Naive thymus-derived CD8-positive, alpha-beta T cell (primary cell): ENCODE measurements around the gene MAMDC2. TPM values are rescaled to one million over a fixed set of nuclear protein-coding genes. Genes with fewer than 3 reads are reported as not detected.
A peak's percentile ranks its signal among the peaks of the same experiment; 100 is the strongest.

Experiments
- ATAC-seq, 2 donors: fragments of 150-1000 bp; cut with Tn5 transposase in 1 of 2; sonication (Bioruptor Pico), chemical (Tn5 transposase) in 1 of 2; 1 replicate in 1 of 2; 2 replicates in 1 of 2; pipeline ENCODE4 v1.10.0; 2021; ENCODE audit warnings: mild to moderate bottlenecking in 2 of 2, moderate library complexity in 2 of 2
- POLR2A ChIA-PET: fragments of 350-600 bp; sonication (Branson Sonifier 250); formaldehyde crosslinking; loops from one replicate; lab custom pipeline; 2021; ENCODE audit warnings: antibody characterized with exemption; lab: Charles Lee
- DNase-seq, 10 donors: peaks; one replicate each; pipeline versions ENCODE4 v3.0.0 to v3.0.0-alpha.2; 2020 to 2022
- H3K27ac Mint-ChIP-seq, 10 donors: one replicate each; pipeline ENCODE4 v1.8.0; 2020 to 2022; ENCODE audit warnings: mild to moderate bottlenecking in 10 of 10, mixed read lengths in 10 of 10, moderate library complexity in 4 of 10, inconsistent platforms in 1 of 10
- H3K27me3 Mint-ChIP-seq, 5 donors: one replicate each; pipeline ENCODE4 v1.8.0; 2021 to 2022; ENCODE audit warnings: mixed read lengths in 5 of 5
- H3K36me3 Mint-ChIP-seq, 3 donors: one replicate each; pipeline ENCODE4 v1.8.0; 2020 to 2022; ENCODE audit warnings: mixed read lengths in 3 of 3, mild to moderate bottlenecking in 2 of 3, inconsistent platforms in 1 of 3
- H3K4me1 Mint-ChIP-seq, 4 donors: one replicate each; pipeline ENCODE4 v1.8.0; 2021 to 2022; ENCODE audit warnings: mixed read lengths in 4 of 4
- H3K4me3 Mint-ChIP-seq, 10 donors: one replicate each; pipeline ENCODE4 v1.8.0; 2020 to 2022; ENCODE audit warnings: mild to moderate bottlenecking in 10 of 10, mixed read lengths in 10 of 10, moderate library complexity in 6 of 10, inconsistent platforms in 1 of 10
- H3K9me3 Mint-ChIP-seq, 9 donors: one replicate each; pipeline ENCODE4 v1.8.0; 2020 to 2022; ENCODE audit warnings: mixed read lengths in 9 of 9, mild to moderate bottlenecking in 3 of 9, inconsistent platforms in 1 of 9, moderate library complexity in 1 of 9
- polyA plus RNA-seq, 3 donors: library from polyadenylated mRNA; unstranded; fragments of 300-500 nt; fragmentation: Illumina TruSeq; gene quantifications; one replicate each; pipeline ENCODE4 v1.2.3, GENCODE V29; 2021
- total RNA-seq, 8 experiments: library from RNA in 2 of 8; stranded (reverse) in 2 of 8; gene quantifications; one replicate each; pipeline ENCODE4 v1.2.3 and lab custom pipeline; 2021 to 2026

Gene MAMDC2
- total and polyA plus RNA-seq, 5 experiments from 2014 or later: 0.19 TPM; not detected in 4

DNA sequence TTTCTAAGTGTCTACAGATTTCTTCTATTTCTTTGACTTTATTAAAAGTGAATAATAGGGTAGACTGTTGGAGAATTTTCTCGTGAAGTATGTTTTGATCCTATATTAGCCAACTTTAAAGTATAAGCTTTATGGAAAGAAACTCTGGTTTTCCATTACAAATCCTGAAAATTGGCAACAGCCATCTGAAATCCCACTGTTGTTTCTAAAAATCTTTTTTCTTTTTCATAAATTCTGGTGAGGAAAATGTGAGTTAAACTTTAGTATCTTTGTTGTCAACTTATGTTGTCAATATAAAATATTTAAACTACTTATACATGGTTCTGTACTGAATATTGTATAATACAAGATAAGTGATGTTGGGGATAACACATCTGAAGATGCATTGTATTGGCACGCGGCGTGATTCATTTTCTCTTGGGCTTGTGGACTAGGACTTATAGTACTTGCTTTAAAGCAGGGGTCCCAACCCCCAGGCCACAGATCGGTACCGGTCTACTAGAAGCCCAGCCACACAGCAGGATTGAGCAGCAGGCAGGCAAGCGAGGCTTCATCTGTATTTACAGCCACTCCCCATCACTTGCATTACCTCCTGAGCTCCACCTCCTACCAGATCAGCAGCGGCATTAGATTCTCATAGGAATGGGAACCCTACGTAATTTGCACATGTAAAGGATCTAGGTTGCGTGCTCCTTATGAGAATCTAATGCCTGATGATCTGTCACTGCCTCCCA, 12.7 kb downstream of the MAMDC2 start:
- Mint-ChIP-seq H3K27me3 (peaks cover 7 to 29% (median 19%) of the 10 kb centered on the region in 5 donors), H3K36me3 (no peaks in the 10 kb centered on the region), H3K4me3 (no peak overlapping the region), H3K27ac (peak overlapping the region in 1 of 10 donors; percentile 42), H3K9me3 (no peaks in the 10 kb centered on the region), H3K4me1 (no peaks in the 10 kb centered on the region)
- DNase-seq (no peak), ATAC-seq (no peak)
- POLR2A ChIA-PET: no interaction called here

DNA sequence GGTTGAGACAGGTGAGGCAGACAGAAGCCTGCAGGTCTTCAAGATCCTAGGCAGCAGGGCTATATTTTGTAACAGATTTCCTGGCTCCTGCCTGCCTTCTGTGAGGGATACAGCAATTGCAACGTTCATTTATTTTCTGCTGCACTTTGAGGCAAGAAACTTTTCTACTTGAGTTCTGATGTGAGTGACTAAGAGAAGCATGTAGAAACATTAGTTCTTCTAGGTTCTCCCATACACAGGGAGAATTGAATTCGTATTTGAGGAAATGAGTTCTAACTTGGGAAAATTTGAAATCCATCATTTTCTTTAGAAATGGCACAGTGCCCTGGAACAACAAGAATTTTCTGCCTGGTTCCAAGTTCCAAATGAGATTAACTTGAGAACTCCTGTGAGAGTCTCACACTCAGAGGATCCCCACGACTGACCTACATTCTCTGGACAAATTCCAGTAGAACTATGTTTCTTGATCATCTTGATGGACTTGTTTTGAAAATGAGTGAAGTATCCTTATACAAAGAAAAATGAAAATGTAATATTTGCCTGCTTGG, 15.0 kb downstream of the MAMDC2 start:
- no peaks in the 10 kb centered on the region for H3K4me1 Mint-ChIP-seq
- DNase-seq: no peak
- H3K27ac Mint-ChIP-seq: no peak overlapping the region
- H3K27me3 Mint-ChIP-seq: peaks cover 8 to 26% (median 18%) of the 10 kb centered on the region in 5 donors
- no peaks in the 10 kb centered on the region for H3K36me3 Mint-ChIP-seq
- H3K9me3 Mint-ChIP-seq: peaks cover 0 to 4% (median 0%) of the 10 kb centered on the region in 9 donors
- no peak for ATAC-seq
- POLR2A ChIA-PET: no interaction called here
- no peak overlapping the region for H3K4me3 Mint-ChIP-seq

DNA sequence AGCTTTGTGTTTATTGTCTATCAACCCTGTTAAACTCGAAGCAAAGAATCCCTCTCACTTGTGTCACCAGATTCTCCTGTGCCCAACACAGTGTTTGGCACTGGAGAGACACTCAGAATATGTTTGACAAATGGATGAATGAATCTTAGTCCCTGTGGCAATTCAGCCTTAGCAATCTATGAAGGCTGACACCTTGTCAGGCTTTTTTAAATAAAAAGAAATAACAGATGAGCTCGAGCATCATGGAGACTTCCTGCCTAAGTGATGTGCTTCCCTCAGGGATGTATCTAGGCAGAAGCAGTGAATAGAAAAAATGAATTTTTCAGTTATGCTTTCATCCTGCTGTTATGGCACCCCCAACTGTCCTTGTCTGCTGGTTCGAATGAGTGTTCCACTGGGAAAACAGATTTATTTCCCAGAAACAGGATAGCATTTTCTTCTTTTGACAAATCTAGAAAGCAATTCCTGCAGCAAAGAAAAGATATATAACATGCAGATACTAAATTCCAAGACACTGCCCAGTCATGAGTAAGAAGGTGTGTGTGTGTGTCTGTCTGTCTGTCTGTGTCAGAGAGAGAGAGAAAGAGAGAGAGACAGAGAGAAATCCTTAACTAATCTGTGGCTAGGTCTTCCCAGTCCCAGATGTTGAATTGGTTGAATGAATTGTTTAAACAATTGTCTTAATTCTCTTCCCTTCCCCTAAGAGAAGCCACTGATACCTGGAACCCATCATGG, 16.7 kb downstream of the MAMDC2 start:
- no peak overlapping the region for H3K4me3 Mint-ChIP-seq
- no peaks in the 10 kb centered on the region for H3K36me3 Mint-ChIP-seq
- ATAC-seq (no peak), DNase-seq (no peak)
- peaks cover 0 to 4% (median 0%) of the 10 kb centered on the region in 9 donors for H3K9me3 Mint-ChIP-seq
- H3K27me3 Mint-ChIP-seq: peaks cover 4 to 24% (median 18%) of the 10 kb centered on the region in 5 donors
- no peak overlapping the region for H3K27ac Mint-ChIP-seq
- POLR2A ChIA-PET: no interaction called here
- no peaks in the 10 kb centered on the region for H3K4me1 Mint-ChIP-seq

DNA sequence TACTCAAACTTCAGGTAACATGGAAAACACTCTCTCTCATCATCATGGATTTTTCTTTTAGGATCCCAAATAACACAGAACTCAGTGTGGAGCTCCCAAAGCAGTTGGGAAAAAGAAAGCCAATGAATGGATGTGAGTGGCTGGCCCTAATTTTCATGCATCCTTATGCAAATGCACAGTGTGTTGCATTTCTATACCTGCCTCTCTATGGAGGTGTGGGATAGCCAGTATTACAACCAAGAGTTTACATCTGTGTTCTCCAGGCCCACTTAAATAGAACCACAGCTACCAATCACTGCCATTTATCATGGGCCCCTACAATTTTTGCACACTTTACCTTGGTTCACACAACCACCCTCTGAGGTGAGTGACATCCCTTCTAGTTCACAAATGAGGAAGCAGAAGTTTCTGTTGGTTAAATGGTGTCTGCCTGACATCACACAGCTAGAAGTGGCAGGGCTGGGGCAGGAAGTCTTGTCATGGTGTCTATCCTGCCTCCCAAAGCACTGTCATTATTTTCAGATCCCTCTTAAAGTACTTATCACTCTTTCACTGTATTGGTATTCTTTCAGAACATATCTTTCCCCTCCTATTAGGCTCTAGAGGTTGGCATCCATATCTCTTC, 17.3 kb downstream of the MAMDC2 start:
- peaks cover 0 to 4% (median 0%) of the 10 kb centered on the region in 9 donors for H3K9me3 Mint-ChIP-seq
- peak in 1 of 2 donors; percentile 22 for ATAC-seq

DNA sequence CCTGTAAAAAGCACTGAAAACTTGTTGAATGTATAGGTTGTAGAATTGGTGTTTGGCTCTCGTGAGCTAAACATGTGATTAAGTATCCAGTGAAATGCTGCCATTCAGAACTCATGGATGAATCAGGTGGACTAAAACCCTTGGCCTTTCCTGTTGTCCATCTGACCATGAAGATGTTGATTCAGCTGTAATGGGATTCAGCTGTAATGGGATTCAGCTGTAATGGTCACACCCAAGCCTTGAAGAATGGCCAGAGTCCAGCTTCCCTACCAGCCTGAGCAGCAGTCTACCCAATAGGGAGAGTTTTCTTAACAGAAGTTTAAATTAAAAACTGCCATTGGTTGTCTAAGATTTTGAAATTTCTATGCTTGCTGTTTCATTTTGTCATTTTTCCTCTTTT, 18.1 kb downstream of the MAMDC2 start:
- no peak overlapping the region for H3K27ac Mint-ChIP-seq
- DNase-seq (no peak), ATAC-seq (no peak)
- H3K4me3 Mint-ChIP-seq: no peak overlapping the region
- H3K4me1 Mint-ChIP-seq: no peaks in the 10 kb centered on the region
- peaks cover 7 to 38% (median 22%) of the 10 kb centered on the region in 5 donors for H3K27me3 Mint-ChIP-seq
- peaks cover 0 to 4% (median 0%) of the 10 kb centered on the region in 9 donors for H3K9me3 Mint-ChIP-seq
- no peaks in the 10 kb centered on the region for H3K36me3 Mint-ChIP-seq
- POLR2A ChIA-PET: no interaction called here

More for the DNA sequence above, 17.3 kb downstream of the MAMDC2 start:
- Mint-ChIP-seq H3K4me3 (no peak overlapping the region), H3K27me3 (peaks cover 7 to 30% (median 22%) of the 10 kb centered on the region in 5 donors), H3K4me1 (no peaks in the 10 kb centered on the region), H3K36me3 (no peaks in the 10 kb centered on the region), H3K27ac (no peak overlapping the region)
- POLR2A ChIA-PET: no interaction called here
- DNase-seq: no peak

DNA sequence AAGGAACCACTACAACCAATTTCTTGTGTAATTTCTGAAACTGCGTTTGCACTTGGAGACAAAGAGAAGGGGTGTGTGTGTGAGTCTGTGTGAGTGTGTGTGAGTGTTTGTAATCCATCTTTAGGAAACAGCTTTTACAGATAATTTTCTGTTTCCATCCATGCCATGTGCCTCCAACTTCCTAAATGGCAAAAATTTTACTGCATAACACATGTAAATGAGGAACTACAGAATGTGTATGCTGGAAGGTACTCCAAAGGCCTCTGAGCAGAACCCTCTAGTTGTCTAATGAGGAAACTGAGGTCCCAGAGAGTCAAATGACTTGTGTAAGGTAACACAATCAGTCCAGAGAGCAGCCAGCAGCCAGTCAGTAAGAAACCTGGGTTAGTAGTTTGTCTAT, 20.8 kb downstream of the MAMDC2 start:
- POLR2A ChIA-PET: no interaction called here
- no peak for ATAC-seq
- peaks cover 7 to 43% (median 24%) of the 10 kb centered on the region in 5 donors for H3K27me3 Mint-ChIP-seq
- no peak overlapping the region for H3K4me3 Mint-ChIP-seq
- H3K27ac Mint-ChIP-seq: no peak overlapping the region
- peaks cover 0 to 4% (median 0%) of the 10 kb centered on the region in 9 donors for H3K9me3 Mint-ChIP-seq
- no peaks in the 10 kb centered on the region for H3K4me1 Mint-ChIP-seq
- H3K36me3 Mint-ChIP-seq: no peaks in the 10 kb centered on the region
- no peak for DNase-seq

DNA sequence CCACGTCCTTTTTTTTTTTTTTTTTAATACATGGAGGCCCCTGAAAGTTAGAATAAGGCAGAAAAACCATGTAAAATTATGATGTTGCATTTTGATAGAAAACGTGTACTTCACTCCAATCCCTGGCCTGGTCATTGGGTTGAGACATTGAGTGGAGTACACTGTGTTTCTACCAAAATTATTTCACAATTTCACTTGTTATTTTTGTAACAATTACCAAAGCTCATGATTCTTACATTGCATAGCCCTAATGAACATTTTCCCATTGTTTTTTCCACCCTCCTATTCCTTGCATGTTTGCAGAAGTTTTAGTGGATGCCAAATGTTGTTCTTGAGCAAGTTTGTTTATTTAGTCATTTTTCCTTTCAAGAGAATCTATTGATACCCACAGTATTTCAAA, 21.9 kb downstream of the MAMDC2 start:
- Mint-ChIP-seq H3K27ac (no peak overlapping the region), H3K27me3 (peaks cover 7 to 43% (median 25%) of the 10 kb centered on the region in 5 donors), H3K36me3 (no peaks in the 10 kb centered on the region), H3K9me3 (peaks cover 0 to 4% (median 0%) of the 10 kb centered on the region in 9 donors), H3K4me3 (no peak overlapping the region), H3K4me1 (no peaks in the 10 kb centered on the region)
- POLR2A ChIA-PET: no interaction called here
- ATAC-seq (no peak), DNase-seq (no peak)

DNA sequence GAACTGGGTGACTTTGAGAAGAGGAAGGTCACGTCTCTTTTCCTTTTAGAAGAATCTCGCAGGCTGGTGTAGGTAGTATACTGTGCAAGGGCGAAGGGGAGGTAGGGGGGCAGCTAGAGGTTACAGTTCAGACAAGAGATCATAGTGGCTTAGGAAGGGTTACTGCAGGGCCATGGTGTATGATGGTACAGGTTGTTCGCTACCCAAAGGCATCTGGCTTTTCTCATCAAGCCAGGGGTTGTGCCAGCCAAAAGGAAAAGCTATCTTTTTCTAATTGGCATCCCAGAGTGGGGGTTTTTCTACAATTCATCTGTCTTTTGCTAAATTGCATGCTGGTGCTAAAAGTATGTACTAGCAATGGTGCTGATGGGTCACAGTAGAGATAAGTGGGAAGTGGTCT, 22.8 kb downstream of the MAMDC2 start:
- Mint-ChIP-seq H3K4me1 (no peaks in the 10 kb centered on the region), H3K27me3 (peaks cover 7 to 43% (median 25%) of the 10 kb centered on the region in 5 donors), H3K36me3 (no peaks in the 10 kb centered on the region), H3K4me3 (no peak overlapping the region), H3K27ac (no peak overlapping the region), H3K9me3 (peaks cover 0 to 4% (median 0%) of the 10 kb centered on the region in 9 donors)
- ATAC-seq (no peak), DNase-seq (no peak)
- POLR2A ChIA-PET: no interaction called here

DNA sequence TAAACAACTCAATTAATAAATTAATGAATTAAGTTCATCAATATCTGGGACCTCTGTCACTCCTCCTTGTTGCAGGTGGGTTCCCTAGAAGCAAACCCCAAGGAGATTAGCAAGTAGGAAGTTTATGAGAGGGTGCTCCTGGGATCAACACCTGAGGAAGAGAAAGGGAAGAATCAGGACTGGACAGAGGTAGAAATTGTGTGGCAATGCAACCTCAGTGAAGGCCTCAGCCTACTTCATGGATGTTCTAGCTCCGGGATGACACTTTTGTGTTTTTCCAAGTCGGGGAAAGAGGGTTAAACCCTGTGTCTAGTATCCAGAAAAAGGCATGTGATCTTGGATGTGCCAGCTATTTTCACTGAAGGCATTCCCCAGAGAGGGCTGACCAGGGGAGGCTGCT, 23.2 kb downstream of the MAMDC2 start:
- H3K27me3 Mint-ChIP-seq: peaks cover 7 to 39% (median 25%) of the 10 kb centered on the region in 5 donors

DNA sequence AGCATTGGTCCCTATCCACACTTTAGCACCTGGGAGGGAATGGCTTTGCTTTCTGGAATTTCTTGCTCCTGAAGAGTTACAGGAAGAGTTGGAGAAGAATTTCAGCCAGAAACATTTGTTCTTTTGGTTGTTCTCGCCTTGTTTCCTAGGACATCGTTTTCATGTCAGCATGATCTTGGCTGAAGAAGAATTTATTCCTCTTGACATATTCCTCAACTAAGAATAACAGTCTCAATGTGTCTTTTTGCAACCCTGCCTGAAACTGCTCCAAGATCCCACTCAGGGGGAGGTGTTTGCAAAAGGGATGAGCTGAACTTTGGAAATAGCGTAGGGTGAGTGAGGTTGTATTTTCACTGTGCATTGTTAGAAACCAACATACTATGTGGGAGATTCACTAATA, 26.1 kb downstream of the MAMDC2 start:
- no peaks in the 10 kb centered on the region for H3K36me3 Mint-ChIP-seq
- H3K27ac Mint-ChIP-seq: no peak overlapping the region
- ATAC-seq: no peak
- peaks cover 8 to 21% (median 19%) of the 10 kb centered on the region in 5 donors for H3K27me3 Mint-ChIP-seq
- H3K9me3 Mint-ChIP-seq: no peaks in the 10 kb centered on the region
- H3K4me1 Mint-ChIP-seq: no peaks in the 10 kb centered on the region
- POLR2A ChIA-PET: no interaction called here
- no peak overlapping the region for H3K4me3 Mint-ChIP-seq
- DNase-seq: no peak

More for the DNA sequence above, 23.2 kb downstream of the MAMDC2 start:
- no peak overlapping the region for H3K4me3 Mint-ChIP-seq
- DNase-seq (no peak), ATAC-seq (no peak)
- H3K9me3 Mint-ChIP-seq: peaks cover 0 to 4% (median 0%) of the 10 kb centered on the region in 9 donors
- POLR2A ChIA-PET: no interaction called here
- H3K36me3 Mint-ChIP-seq: no peaks in the 10 kb centered on the region
- H3K4me1 Mint-ChIP-seq: no peaks in the 10 kb centered on the region
- no peak overlapping the region for H3K27ac Mint-ChIP-seq

DNA sequence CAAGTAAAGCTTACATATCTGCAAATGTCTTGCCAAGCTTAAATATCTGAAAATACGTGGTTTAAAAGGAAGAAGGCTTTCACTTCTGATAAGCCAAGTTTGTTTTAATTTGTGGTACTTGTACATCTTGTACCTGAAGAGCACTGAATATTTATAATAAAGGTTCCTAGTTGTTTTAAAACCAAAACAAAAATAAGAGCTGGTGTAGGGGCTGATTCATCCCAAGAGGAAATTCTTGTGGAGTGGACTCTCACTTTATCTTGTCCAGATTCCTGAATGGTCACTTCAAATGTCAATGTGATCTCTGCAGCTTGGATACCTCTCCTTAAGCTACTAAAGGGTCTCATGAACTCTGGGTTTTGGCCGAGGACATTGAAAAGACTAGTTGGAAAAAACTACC, 29.5 kb downstream of the MAMDC2 start:
- DNase-seq (no peak), ATAC-seq (no peak)
- H3K36me3 Mint-ChIP-seq: no peaks in the 10 kb centered on the region
- H3K9me3 Mint-ChIP-seq: no peaks in the 10 kb centered on the region
- POLR2A ChIA-PET: no interaction called here
- peaks cover 0 to 4% (median 0%) of the 10 kb centered on the region in 5 donors for H3K27me3 Mint-ChIP-seq
- no peak overlapping the region for H3K27ac Mint-ChIP-seq
- H3K4me1 Mint-ChIP-seq: no peaks in the 10 kb centered on the region
- no peak overlapping the region for H3K4me3 Mint-ChIP-seq

DNA sequence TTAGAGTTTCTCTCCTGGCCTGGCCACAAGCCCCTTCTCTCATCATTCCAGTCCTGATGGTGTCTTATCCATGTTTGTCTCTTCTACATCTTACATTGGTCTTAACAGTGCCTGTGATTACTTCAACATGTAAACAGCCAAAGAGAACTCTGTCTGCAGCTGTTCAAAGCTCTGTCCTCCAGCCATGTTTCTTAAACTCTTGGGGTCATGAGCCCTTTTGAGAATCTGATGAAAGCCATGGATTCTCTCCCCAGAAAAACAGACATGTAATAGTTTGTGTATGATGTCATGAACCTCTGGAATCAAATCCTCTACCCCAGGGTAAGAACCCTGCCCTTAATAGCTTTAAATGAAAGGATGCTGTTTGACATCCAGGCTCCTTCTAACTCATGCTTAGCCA, 30.1 kb downstream of the MAMDC2 start:
- Mint-ChIP-seq H3K4me1 (no peaks in the 10 kb centered on the region), H3K9me3 (no peaks in the 10 kb centered on the region), H3K36me3 (no peaks in the 10 kb centered on the region), H3K27ac (no peak overlapping the region), H3K4me3 (no peak overlapping the region), H3K27me3 (peaks cover 0 to 4% (median 1%) of the 10 kb centered on the region in 5 donors)
- no peak for DNase-seq
- ATAC-seq: no peak
- POLR2A ChIA-PET: no interaction called here

DNA sequence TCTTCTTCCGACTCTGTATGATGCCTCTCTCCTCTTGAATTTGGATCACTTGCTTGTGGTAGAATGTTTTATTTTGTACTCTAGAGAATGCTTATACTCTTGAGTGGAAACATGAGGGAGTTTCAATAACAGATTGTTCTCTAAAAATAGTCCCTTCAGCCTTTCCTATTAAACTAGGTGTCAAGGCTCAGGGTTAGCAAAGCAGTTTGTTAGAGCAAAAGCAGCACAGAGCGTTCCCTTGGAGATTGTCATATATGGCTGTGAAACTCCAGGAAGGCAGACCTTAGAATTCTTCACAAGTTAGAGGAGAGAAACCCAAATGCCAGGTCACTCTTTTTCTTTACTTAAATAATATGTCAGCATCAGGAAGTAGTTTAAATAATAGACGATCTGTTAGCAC, 33.0 kb downstream of the MAMDC2 start:
- no peak for DNase-seq
- POLR2A ChIA-PET: no interaction called here
- no peak overlapping the region for H3K4me3 Mint-ChIP-seq
- H3K27me3 Mint-ChIP-seq: peaks cover under 1 to 25% (median 9%) of the 10 kb centered on the region in 5 donors
- no peak overlapping the region for H3K27ac Mint-ChIP-seq
- no peak for ATAC-seq
- H3K9me3 Mint-ChIP-seq: peaks cover 0 to 2% (median 0%) of the 10 kb centered on the region in 9 donors
- H3K36me3 Mint-ChIP-seq: no peaks in the 10 kb centered on the region
- no peaks in the 10 kb centered on the region for H3K4me1 Mint-ChIP-seq
